ENCODE results near the gene TEP1. TPM values are rescaled to one million over a fixed set of nuclear protein-coding genes. Genes with fewer than 3 reads are reported as not detected.
A peak's percentile ranks its signal among the peaks of the same experiment; 100 is the strongest.

TEP1 gene
- total and polyA plus RNA-seq, 2 of the 13 experiments (the other 11 are each of a cell fraction or from before 2014, with no cell fraction given) = 11.0 to 12.8 TPM

DNA sequence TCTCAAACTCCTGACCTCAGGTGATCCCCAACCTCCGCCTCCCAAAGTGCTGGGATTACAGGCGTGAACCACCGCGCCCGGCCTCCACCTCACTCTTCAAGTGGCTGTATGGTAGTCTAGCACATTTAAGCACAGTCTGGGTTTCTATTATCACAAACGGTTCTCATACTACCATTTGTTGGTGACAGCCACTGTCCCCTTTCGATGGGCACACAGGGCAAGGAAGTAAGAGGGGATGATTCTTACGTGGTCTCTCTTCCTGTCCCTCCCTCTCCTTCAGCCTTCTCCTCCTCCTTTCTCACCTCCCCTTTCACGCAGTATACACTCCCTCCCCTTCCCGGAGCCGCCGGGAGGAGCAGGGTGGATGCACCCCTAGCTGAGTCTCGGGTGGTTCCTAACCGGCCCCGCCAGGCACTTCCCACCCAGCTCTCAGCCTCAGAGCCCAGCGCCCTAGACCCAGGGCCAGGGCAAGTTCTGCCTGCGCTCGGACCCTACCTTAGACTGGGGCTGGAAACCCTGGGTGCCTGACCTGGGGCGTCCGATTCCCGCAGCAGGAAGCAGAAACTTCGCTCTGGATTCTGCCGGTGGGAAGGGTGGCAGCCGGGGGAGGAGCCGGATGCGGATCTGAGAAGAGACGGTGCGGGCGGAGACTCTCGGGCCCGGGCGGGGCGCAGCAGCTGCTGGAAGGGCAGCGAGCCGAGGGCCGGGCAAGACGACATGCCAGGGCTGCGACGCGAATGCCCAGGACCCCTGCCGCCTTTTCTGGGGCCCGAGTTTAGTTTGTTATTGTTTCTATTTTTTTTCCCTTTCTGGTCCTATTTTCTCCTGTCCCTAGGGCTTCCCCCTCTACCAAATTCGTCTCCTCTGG is at the start of gene TEP1 (continued):
- TF ChIP-seq HCFC1 (IDR thresholded peaks at IDR 0.05; ENCODE audit: low read depth, low read length) = no peak
- peak; percentile 47; the same call in 1 of the 2 replicates for TF ChIP-seq DMAP1 (CRISPR knock-in tag; IDR thresholded peaks at IDR 0.05)
- TF ChIP-seq HOXA9 (CRISPR knock-in tag; IDR thresholded peaks at IDR 0.05; ENCODE audit: borderline replicate concordance) = no peak
- TF ChIP-seq BRD4 (CRISPR knock-in tag; IDR thresholded peaks at IDR 0.05) = peak; percentile 72; the same call in 1 of the 2 replicates
- peak; percentile 84 for TF ChIP-seq HNF1B (CRISPR knock-in tag; IDR thresholded peaks at IDR 0.05)
- TF ChIP-seq SNAI1 (CRISPR knock-in tag; IDR thresholded peaks at IDR 0.05; ENCODE audit: borderline replicate concordance) = no peak
- peak; percentile 23; the same call in 1 of the 2 replicates for TF ChIP-seq ZNF746 (CRISPR knock-in tag; IDR thresholded peaks at IDR 0.05)
- TF ChIP-seq PCBP1 (IDR thresholded peaks at IDR 0.05; ENCODE audit: borderline replicate concordance, low read depth, low read length) = 0 out of 2 replicates have a peak, but pooled peaks have one; percentile 46
- TF ChIP-seq ZHX2 (IDR thresholded peaks at IDR 0.05; ENCODE audit: low read depth) = 0 out of 2 replicates have a peak, but pooled peaks have one; percentile 30
- 0 out of 2 replicates have a peak, but pooled peaks have one; percentile 71 for TF ChIP-seq ZHX2 (CRISPR knock-in tag; IDR thresholded peaks at IDR 0.05; ENCODE audit: borderline replicate concordance)
- no peak for TF ChIP-seq NBN (conservative IDR thresholded peaks at IDR 0.05)
- no peak for TF ChIP-seq ZNF326 (CRISPR knock-in tag; IDR thresholded peaks at IDR 0.05; ENCODE audit: borderline replicate concordance)
- no peak for TF ChIP-seq LCORL (IDR thresholded peaks at IDR 0.05)
- peak; percentile 63; the same call in 1 of the 2 replicates for TF ChIP-seq LCORL (CRISPR knock-in tag; IDR thresholded peaks at IDR 0.05)
- TF ChIP-seq, protein P1, sequence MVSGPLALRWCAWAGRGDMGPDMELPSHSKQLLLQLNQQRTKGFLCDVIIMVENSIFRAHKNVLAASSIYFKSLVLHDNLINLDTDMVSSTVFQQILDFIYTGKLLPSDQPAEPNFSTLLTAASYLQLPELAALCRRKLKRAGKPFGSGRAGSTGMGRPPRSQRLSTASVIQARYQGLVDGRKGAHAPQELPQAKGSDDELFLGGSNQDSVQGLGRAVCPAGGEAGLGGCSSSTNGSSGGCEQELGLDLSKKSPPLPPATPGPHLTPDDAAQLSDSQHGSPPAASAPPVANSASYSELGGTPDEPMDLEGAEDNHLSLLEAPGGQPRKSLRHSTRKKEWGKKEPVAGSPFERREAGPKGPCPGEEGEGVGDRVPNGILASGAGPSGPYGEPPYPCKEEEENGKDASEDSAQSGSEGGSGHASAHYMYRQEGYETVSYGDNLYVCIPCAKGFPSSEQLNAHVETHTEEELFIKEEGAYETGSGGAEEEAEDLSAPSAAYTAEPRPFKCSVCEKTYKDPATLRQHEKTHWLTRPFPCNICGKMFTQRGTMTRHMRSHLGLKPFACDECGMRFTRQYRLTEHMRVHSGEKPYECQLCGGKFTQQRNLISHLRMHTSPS (CRISPR knock-in tag; IDR thresholded peaks at IDR 0.05; ENCODE audit: low read depth) = peak; percentile 70
- TF ChIP-seq ZNF329 (CRISPR knock-in tag; IDR thresholded peaks at IDR 0.05; ENCODE audit: low read depth) = no peak
- TF ChIP-seq RBAK (CRISPR knock-in tag; IDR thresholded peaks at IDR 0.05) = no peak
- TF ChIP-seq HNRNPUL1 (IDR thresholded peaks at IDR 0.05; ENCODE audit: low read depth, low read length) = no peak
- TF ChIP-seq MTA1 (CRISPR knock-in tag; IDR thresholded peaks at IDR 0.05; ENCODE audit: borderline replicate concordance) = peak; percentile 87; the same call in 1 of the 2 replicates
- no peak for TF ChIP-seq FIP1L1 (IDR thresholded peaks at IDR 0.05; ENCODE audit: borderline replicate concordance, insufficient read depth, low read depth, low read length)
- TF ChIP-seq HMG20A (CRISPR knock-in tag; IDR thresholded peaks at IDR 0.05; ENCODE audit: borderline replicate concordance) = no peak
